Measurements from ENCODE around the gene CUL1.

CUL1 gene
- 162 to 186 reads per million in 2 experiments for total RNA-seq

- peak; percentile 79 for DNase-seq (ENCODE audit: low read depth)
These were observed at the start of gene CUL1 for GRCh38 chr7:148698397-148699023. Gene CUL1, plus strand, starts transcription at chr7:148698903. Its CDS starts 31,220 bp downstream, at chr7:148730123.

- DNase-seq (ENCODE audit: low read depth) = no peak
These were observed 48.4 kb upstream of the CUL1 start for GRCh38 chr7:148650232-148650858.

GRCh38 chr7:148652773-148653172 is 45.9 kb upstream of the CUL1 start:
- DNase-seq (ENCODE audit: low read depth) = no peak

GRCh38 chr7:148657929-148658328 is 40.8 kb upstream of the CUL1 start:
- DNase-seq (ENCODE audit: low read depth) = no peak

GRCh38 chr7:148661471-148661870 is 37.2 kb upstream of the CUL1 start:
- no peak for DNase-seq (ENCODE audit: low read depth)

- DNase-seq (ENCODE audit: low read depth) = no peak
These were observed 36.1 kb upstream of the CUL1 start for GRCh38 chr7:148662646-148663045.

- DNase-seq (ENCODE audit: low read depth) = no peak
These were observed 34.4 kb upstream of the CUL1 start for GRCh38 chr7:148664324-148664723.

- no peak for DNase-seq (ENCODE audit: low read depth)
These were observed 33.5 kb upstream of the CUL1 start for GRCh38 chr7:148665221-148665620.

GRCh38 chr7:148669927-148670326 is 28.8 kb upstream of the CUL1 start:
- DNase-seq (ENCODE audit: low read depth) = no peak

GRCh38 chr7:148670374-148670773 is 28.3 kb upstream of the CUL1 start:
- DNase-seq (ENCODE audit: low read depth) = no peak

GRCh38 chr7:148670807-148671206 is 27.9 kb upstream of the CUL1 start:
- no peak for DNase-seq (ENCODE audit: low read depth)

GRCh38 chr7:148672041-148672440 is 26.7 kb upstream of the CUL1 start:
- DNase-seq (ENCODE audit: low read depth) = no peak

- DNase-seq (ENCODE audit: low read depth) = no peak
These were observed 24.0 kb upstream of the CUL1 start for GRCh38 chr7:148674689-148675088.

GRCh38 chr7:148676291-148676690 is 22.4 kb upstream of the CUL1 start:
- no peak for DNase-seq (ENCODE audit: low read depth)

- DNase-seq (ENCODE audit: low read depth) = no peak
These were observed 16.9 kb upstream of the CUL1 start for GRCh38 chr7:148681821-148682220.

- DNase-seq (ENCODE audit: low read depth) = no peak
These were observed 14.3 kb upstream of the CUL1 start for GRCh38 chr7:148684289-148684830.

- DNase-seq (ENCODE audit: low read depth) = no peak
These were observed 12.3 kb upstream of the CUL1 start for GRCh38 chr7:148686312-148686937.

- DNase-seq (ENCODE audit: low read depth) = no peak
These were observed 11.1 kb upstream of the CUL1 start for GRCh38 chr7:148687555-148687954.

GRCh38 chr7:148688526-148688925 is 10.2 kb upstream of the CUL1 start:
- DNase-seq (ENCODE audit: low read depth) = no peak

- no peak for DNase-seq (ENCODE audit: low read depth)
These were observed 5.1 kb upstream of the CUL1 start for GRCh38 chr7:148693651-148694050.

- no peak for DNase-seq (ENCODE audit: low read depth)
These were observed 4.1 kb upstream of the CUL1 start for GRCh38 chr7:148694631-148695030.

GRCh38 chr7:148695953-148696352 is 2.8 kb upstream of the CUL1 start:
- no peak for DNase-seq (ENCODE audit: low read depth)

- no peak for DNase-seq (ENCODE audit: low read depth)
These were observed 1.9 kb upstream of the CUL1 start for GRCh38 chr7:148696787-148697186.
